CD4-positive, alpha-beta T cell treated with Interleukin-6 at 100 ng/mL for 8 hours (primary cell): ENCODE data around the gene PRKCA.
"Not testable (repeated sequence)": the region's sequence is repeated elsewhere in the genome, so short reads cannot be mapped to it uniquely, and the experiment has no call there.

Experiments
- DNase-seq: peaks from one replicate; pipeline ENCODE4 v3.0.0-alpha.2; 2020; ENCODE audit warnings: mixed read lengths, low spot score

PRKCA gene

DNA sequence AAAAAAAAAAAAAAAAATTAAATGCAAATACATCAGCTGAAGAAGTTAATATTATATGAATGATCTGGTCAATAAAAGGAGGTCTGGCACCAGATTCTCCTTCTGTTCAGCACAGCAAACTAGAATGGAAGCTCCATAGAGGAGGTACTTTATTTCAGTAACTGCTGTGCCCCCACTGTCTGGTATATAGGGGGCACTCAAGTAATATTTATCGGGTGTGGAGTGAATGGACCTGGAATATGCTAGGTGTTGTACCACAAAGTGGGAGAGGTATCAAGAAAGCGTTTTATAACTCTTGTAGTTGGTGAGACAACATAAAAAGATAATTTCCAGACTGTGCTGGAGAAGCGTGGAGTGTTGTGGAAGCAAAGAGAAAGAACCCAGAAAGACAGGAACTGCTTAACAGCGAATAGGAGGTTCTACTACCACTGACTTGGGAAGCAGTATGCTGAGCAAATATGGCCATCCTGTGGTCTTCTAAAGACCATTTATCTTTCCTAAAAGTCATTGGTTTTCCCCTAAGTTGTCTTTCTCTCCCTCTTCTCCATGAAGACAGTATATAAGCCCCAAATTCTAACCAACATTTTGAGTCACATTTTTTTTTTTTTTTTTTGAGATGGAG, 12.2 kb upstream of the PRKCA start:
- no peak for DNase-seq

- DNase-seq, result no peak
Measured at GRCh38 chr17:66292353-66292752, 10.1 kb upstream of the PRKCA start.

DNA sequence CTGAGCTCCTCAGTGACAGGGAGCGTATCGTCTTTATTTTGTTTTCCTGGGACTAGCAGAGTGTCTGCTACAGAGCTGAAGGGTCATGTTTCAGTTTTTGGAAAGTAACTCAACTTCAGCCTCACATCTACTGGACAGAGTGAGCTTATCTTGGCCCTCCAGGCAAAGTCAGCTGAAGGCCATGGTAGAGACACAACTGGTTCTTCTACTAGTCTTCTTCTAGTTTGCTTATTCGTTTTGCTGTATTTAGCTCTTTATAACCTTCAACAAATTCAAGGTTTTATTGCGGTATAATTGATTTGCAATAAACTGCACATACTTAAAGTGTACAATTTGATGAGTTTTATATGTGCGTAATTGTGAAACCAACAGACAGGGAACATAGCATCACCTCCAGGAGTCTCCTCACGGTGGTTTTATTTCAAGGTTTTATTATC, 6.1 kb upstream of the PRKCA start:
- no peak for DNase-seq

DNA sequence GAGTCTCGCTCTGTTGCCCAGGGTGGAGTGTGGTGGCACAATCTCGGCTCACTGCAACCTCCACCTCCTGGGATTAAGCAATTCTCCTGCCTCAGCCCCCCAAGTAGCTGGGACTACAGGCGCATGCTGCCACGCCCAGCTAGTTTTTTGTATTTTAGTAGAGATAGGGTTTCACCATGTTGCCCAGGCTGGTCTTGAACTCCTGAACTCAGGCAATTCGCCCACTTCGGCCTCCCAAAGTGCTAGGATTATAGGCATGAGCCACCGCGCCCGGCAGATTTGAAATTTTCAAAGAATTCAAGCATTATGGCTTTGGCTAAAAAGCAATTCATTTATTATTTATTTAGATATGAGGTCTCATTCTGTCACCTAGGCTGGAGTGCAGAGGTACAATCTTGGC, 5.0 kb upstream of the PRKCA start:
- DNase-seq, result not testable (repeated sequence)

- no peak for DNase-seq
Measured at GRCh38 chr17:66299711-66300110, 2.7 kb upstream of the PRKCA start.

DNA sequence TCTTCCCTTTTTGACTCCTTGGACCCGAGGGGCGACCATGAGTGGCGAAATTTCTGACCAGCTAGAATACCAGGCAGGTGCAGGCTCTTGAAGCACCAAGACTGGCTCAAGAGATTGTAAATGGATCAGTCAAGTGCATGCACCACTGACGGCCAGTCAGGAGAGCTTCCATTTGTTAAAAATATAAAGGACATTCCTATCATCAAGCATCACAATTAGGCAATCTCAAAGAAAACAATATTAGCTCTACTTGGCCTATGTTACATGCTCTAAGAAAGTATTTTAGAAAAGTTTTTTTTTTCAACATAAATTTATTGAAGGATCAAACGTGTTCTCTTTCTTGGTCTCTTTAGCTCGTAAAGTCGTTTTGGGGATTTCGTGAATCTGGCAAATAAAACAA, 1.5 kb upstream of the PRKCA start:
- no peak for DNase-seq

DNA sequence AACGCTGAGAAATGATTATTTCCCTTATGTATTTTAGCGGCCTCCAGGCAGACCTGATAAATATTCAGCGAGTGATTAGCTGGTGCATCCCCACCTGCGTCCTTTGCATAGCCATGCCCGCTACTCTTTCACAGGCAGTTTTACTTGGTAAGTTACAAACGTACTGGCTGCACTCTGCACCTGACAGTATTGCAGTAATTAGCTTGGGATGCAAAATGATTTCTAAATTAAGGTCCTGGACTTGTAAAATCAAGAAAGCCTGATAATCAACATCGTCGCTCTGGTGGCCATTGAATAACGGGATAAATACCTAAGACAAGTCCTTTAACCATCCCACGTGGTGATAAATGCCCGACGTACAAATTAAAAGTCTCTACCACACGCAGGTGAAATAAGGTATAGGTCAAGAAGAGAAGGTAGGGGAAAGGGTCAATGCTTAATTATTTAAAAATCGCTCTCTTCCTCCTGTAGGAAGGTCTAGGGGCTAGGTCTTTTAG, 998 bp upstream of the PRKCA start:
- no peak for DNase-seq

- DNase-seq, result peak; percentile 23
Measured at GRCh38 chr17:66302761-66303626, 581 bp downstream of the PRKCA start.

- DNase-seq, result peak; percentile 18
Measured at GRCh38 chr17:66304304-66305174, 2.1 kb downstream of the PRKCA start.

- DNase-seq, result no peak
Measured at GRCh38 chr17:66306446-66306845, 4.0 kb downstream of the PRKCA start.

- DNase-seq, result no peak
Measured at GRCh38 chr17:66307257-66307656, 4.8 kb downstream of the PRKCA start.

DNA sequence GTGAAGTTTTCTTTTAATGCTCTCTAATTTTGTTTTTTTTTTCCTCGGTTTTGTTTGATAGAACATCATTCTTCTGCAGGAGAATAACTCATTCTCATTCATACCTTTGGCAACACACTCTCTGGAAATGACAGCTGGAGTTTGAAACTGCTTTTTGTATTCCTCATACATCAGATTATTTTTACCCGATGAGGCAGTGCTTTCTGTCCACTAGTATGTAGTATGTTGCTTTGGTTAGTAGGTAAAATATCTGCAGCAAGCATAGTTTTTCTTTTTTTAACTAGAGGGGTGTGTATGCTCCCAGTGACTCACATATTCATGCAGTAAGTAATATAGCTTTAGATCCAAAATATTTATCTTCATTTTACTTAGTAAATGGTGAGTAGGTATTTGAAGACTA, 6.4 kb downstream of the PRKCA start:
- no peak for DNase-seq

- DNase-seq, result no peak
Measured at GRCh38 chr17:66309793-66310192, 7.4 kb downstream of the PRKCA start.

DNA sequence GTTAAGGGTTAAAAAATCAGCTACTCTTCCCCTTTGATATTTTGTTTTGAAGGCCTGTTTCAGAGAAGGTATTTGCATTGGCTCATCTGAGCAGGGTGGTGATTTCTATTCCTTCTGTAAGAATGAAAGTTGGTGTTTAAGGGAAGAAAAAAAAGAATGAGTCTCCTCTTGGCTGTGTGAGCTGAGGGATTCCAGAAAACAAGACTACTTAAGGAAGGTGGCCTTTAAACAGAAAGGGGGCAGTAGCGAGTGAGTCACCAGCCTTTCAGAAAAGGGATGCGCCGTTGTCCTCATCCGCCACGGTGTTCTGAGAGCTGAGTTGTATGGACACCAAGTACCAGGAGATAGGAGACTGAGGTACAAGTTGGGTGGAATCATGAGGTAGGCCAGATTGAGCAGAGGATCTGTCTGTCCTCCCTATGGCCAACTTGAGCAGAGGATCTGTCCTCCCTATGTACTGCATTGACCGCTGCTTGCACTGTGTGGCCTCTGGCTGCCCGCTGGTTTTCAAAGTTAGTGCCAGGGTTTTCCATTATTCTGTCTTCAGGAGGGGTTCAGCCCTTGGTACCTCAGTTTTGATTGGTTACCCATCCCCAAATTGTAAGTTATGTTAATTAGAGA, 8.2 kb downstream of the PRKCA start:
- no peak for DNase-seq

DNA sequence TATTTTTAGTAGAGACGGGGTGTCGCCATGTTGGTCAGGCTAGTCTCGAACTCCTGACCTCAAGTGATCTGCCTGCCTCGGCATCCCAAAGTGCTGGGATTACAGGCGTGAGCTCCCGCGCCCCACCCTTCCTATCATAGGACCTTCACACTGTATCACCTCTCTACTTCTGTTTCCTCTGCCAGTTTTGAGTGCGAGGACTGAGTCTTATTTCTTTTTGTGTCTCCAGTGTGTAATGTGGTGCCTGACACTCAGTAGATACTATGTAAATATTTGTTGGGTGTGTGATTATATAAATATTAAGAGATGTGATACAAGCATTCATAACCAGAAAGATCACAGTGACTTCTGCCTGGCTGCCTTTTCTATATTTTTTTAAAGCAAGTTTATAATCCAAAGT, 10.5 kb downstream of the PRKCA start:
- DNase-seq, result no peak

GRCh38 chr17:66313325-66313724, 10.9 kb downstream of the PRKCA start:
- DNase-seq, result no peak

DNA sequence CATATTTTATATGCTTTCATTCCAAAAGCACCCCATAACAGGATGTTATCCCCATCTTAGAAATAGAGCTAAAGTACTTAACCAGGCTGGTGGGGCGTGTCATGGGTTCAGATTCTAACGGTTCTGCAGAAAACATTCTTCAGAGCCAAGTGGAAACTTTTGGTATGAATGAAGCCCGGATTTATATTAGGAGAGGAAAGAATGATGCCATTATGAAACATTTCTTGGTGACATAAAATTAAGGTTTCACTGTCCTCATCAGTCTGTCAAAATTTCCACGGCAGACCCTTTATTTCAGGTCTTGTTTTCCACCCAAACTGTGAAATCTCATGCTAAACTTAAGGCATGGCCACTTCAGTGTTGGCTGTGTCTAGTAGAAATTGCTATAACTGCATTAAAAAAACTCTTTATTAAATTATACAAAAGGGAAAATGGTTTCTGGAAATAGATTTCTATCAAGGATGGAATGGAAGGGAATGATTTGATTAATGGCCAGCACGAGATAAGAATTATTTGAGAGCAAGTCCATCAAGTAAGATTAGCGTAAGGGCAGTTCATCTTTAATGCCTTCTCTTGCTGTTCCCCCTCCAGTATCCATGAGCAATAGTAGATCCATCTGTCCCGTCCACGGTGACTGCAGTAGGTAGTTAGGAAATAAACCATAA, 11.7 kb downstream of the PRKCA start:
- DNase-seq, result no peak

DNA sequence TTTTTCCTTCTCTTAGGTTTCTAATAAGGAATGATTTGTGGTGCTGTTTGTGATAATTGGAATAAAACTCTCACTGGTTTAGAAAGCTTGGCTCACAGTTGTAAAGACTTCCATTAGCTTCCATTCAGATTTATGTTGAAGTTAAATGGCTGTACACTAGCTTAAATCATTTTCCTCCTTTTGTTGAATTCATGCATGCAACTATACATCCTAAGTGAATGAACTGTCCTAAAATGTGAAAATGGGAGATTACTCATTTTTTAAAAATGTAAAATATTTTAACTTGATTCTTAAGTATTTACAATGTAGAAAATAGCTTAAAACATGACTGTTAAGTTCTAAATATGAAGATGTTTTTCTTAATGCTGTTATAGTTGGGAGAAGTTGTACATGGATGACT, 15.2 kb downstream of the PRKCA start:
- no peak for DNase-seq

GRCh38 chr17:66319226-66319625, 16.8 kb downstream of the PRKCA start:
- no peak for DNase-seq

- no peak for DNase-seq
Measured at GRCh38 chr17:66322764-66323163, 20.4 kb downstream of the PRKCA start.

- not testable (repeated sequence) for DNase-seq
Measured at GRCh38 chr17:66324381-66325004, 22.1 kb downstream of the PRKCA start.
